ENCODE data around the gene KCTD15. TPM values are rescaled to one million over a fixed set of nuclear protein-coding genes. Genes with fewer than 3 reads are reported as not detected.

The KCTD15 gene, protein sequence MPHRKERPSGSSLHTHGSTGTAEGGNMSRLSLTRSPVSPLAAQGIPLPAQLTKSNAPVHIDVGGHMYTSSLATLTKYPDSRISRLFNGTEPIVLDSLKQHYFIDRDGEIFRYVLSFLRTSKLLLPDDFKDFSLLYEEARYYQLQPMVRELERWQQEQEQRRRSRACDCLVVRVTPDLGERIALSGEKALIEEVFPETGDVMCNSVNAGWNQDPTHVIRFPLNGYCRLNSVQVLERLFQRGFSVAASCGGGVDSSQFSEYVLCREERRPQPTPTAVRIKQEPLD
- 45.7 and 69.3 TPM in 2 replicates for total RNA-seq (2014; rRNA removed; shearing (Covaris generic))

- DNase-seq (ENCODE audit: low spot score) = no peak
These were observed at the start of gene KCTD15 for GRCh38 chr19:33796164-33796875. KCTD15 (plus strand) TSS chr19:33796870; CDS start chr19:33800455, 3,585 bp downstream.

DNA sequence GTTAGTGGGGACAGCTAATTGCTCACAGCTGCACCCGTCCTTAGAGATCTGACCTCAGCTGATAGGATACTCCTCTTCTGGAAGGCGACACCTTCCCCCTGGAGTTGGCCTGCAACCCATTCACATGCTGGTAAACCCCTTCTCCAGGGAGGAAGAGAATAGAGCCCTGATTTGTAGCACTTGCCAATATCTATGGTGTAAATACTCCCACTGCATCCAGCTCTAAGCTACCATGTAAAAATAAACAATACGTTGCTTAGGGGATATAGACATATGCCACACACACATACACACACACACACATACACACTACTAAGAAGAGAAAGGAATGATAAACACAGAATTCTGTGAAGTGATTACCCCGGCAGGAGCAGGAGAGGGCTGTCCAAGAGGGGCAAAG, 49.4 kb upstream of the KCTD15 start:
- DNase-seq (ENCODE audit: low spot score) = no peak

DNA sequence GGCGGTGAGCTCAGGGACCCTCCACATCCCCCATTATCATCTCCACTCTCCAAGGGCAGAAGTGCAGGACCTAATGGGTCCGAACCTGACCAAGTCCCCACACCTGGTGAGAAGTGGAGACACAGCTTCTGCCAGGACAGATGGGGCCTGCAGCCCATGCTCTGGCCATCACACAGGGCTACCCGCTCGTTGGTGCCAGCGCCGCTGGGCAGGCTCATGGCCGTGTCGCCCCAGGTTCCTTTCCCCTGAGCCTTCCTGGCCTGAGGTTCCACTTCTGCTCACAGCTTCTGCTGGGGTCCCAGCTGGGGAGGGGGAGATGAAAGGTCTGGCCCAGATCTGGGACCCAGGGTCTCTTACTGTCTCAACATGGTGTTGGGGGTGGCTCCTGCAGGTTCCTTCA, 48.4 kb upstream of the KCTD15 start:
- DNase-seq (ENCODE audit: low spot score) = no peak

- DNase-seq (ENCODE audit: low spot score) = no peak
These were observed 47.7 kb upstream of the KCTD15 start for GRCh38 chr19:33749016-33749415.

- no peak for DNase-seq (ENCODE audit: low spot score)
These were observed 47.0 kb upstream of the KCTD15 start for GRCh38 chr19:33749619-33750175.

DNA sequence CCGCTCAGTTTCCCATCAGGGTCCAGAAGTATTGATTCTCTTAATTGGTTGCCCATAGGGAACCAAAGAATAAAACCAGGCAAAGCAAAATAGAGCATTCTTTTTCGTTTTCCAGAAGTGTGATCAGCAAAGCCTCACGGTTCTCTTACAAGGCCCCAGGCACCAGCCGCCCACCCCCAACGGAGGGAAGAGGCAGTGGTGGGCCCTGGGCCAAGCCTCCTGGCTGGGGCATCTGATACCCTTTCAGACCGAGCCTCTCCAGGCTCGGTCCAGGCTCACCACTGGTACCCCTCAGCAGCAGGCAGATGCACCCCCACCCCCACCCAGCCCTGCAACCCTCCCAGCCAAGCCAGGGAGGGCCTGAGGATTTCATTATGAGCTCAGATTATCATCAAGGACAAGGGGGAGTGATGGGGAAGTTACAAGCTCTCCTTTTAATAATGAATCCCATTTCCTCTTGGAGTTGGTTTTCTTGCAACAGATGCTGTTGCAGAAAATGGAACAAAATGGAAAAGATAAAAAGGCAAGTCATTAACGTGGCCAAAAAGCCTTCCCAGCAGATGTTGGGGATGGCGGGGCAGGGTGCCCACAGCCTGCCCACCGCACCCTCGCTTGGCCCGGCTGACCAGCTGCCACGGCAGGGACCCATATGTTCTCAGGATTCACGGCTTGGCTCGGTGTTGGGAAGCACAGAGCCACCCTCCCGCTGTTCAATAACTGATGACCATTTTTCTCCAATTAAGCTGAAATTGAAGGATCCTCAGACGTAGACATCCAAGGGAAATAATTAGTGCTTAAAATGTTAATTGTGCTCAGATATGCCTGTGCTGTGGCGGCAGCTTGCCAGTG, 45.9 kb upstream of the KCTD15 start:
- DNase-seq (ENCODE audit: low spot score) = no peak

DNA sequence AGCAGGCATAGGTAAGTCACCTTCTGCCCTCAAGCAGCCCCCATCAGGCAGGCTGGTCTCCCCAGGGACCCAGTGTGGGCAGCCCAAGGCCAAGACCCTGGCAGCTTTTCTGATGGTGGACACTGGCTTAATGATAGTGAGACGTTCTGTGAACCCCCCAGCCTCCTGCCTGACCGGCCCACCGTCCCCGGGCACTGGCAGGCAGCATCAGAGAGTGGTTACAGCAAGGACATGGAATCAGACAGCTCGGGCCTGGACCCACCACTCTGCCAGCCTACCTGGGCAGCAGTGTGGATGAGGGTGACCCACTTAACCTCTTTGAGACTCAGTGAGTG, 45.3 kb upstream of the KCTD15 start:
- DNase-seq (ENCODE audit: low spot score) = no peak

DNA sequence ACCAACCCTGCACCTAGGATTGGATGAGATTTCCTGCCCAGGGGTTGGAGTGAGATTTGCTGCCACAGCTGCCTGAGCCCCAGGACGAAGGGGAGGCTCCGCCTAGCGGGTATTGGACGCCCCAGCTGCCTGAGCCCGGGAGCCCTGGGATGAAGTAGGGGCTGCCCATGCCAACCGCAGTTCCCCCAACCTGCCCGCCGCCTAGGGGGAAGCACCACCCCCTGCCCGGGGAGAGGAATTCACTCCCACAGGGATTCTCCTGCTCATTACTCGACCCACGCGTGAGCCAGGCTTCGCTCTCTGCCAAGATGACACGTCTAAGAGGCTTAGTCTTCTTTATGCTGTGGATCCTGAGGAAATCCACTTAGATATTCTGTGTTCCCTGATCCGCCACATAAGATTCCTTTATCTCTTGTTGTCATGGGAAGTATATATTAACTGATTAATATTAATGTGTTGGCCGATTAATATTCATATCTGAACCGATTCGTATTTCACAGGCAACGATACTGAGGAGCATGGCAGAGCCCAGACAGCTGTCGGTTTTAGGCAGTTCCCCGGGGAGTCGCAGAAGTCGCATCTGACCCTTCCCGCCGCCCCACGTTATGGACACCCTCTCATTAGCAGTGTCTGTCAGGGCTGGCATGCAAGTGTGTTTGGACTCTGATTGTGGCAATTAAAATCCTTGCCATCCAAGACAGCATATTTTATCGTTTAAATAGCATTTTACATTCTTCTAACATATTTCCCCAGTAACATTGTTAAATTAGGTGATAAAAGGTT, 44.5 kb upstream of the KCTD15 start:
- DNase-seq (ENCODE audit: low spot score) = no peak

DNA sequence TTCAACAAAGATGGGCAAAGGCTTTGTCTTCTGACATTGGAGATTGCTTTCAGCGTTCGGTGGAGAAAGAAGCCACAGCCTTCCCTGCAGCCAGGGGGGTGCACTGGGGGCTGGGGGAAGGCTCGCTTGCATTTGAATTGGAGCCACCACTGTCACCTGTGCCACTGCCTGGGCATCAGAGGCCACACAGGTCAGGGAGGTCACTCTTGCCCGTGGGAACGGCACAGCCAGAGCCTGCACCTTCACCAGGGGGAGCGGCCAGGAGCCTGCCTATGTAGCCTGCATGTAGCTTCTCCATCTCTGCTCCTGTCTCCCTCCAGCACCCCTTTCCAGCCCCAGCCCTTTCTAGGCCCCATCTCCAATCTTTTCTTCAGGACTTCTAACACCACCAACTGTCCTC, 43.7 kb upstream of the KCTD15 start:
- DNase-seq (ENCODE audit: low spot score) = no peak

DNA sequence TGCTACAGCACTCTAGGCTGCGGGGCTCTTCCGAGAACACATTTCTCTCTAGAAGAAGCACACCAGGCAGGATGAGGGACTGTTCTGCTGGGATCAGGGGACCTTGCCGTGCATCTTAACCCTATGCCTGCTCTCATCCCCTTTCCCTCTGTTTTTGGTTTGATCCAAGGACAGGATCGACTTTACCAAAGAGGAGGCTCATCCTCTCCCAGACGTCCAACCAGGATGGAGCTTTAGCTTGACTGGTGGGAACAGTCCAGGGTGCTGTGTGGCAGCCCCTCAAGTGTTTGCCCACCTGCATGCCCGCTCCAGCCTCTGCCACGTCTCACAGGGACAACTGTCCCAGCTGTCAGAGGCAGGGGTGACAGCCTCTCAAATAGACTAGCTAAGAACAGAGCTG, 42.3 kb upstream of the KCTD15 start:
- DNase-seq (ENCODE audit: low spot score) = no peak

- no peak for DNase-seq (ENCODE audit: low spot score)
These were observed 41.3 kb upstream of the KCTD15 start for GRCh38 chr19:33755099-33756035.

DNA sequence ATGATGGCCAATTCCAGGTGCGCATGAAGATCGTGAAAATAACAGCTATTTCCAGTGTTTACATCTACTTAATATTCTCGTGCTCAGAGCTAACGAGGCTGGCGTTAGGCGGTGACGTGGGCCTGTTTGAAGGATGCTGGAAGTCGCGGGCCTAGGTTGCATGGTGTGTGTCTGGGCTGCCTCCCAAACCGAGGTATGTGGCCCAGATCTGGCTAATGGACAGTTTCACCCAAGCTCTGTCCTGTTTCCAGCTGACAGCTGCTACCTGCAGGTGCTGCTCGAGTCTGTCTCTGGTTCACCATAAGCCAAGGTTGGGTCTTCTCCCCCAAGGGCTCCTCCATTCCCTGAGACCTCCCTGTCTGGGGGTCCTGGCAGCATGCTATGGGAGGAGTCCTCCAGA, 40.5 kb upstream of the KCTD15 start:
- no peak for DNase-seq (ENCODE audit: low spot score)

DNA sequence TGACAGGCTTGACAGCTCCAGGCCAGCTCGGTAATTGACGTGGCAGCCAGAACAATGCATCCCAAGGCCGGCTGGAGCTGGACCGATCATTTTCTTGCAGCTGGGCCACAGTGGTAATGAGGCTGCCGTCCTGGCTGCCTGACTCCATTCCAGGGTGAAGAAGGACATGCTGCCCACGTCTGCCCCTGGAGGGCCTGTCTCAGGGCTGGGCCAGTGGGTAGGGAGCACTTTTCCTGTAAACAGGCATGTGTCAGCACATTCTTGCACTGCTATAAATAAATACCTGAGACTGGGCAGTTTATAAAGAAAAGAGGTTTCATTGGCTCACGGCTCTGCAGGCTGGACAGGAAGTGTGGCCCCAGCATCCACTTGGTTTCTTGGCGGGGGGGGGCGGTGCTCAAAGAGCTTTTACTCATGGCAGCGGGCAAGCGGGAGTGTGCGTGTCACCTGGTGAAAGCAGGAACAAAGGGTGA, 38.1 kb upstream of the KCTD15 start:
- DNase-seq (ENCODE audit: low spot score) = peak; percentile 97

GRCh38 chr19:33759356-33759755, 37.3 kb upstream of the KCTD15 start:
- no peak for DNase-seq (ENCODE audit: low spot score)

- DNase-seq (ENCODE audit: low spot score) = no peak
These were observed 32.9 kb upstream of the KCTD15 start for GRCh38 chr19:33763633-33764371.

DNA sequence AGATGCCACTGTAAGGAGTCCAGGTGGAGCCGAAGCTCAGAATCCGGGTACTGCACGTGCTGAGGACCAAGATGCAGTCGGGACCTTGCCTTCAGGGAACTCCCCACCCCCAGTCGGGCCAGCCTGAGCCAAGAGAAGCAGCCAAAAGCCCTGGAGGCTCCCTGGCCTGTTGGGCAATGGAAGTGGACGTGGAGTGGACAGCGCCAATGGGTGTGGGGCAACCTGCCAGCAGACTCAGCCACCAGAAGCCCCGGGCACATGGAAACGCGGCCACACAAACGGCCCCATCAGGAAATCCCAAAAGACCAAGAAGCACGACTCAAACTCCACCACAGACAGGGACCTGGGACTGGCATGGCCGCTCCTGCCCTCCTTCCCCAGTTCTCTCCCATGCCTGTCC, 30.0 kb upstream of the KCTD15 start:
- DNase-seq (ENCODE audit: low spot score) = no peak

DNA sequence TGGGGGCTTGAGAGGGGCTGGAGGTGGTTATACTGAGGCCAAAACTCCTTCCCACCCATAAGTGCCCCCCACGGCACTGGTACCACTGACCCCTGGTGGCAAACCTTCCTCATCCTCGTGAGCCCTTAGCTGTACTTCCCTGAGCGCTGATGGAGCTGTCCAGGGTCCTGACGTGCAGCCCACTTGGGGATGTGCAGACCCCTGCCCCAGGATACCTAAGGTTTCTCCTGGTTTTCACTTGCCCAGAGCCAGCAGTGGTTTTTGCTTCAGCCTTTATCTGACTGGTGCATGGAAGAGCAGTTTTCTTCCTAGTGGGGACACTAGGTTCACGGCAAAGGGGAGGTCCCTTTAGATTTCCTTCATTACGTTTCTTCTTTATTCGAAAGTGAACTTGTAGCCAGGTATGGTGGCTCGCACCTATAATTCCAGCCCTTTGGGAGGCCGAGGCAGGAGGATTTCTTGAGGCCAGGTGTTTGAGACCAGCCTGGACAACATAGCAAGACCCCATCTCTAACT, 28.7 kb upstream of the KCTD15 start:
- no peak for DNase-seq (ENCODE audit: low spot score)

DNA sequence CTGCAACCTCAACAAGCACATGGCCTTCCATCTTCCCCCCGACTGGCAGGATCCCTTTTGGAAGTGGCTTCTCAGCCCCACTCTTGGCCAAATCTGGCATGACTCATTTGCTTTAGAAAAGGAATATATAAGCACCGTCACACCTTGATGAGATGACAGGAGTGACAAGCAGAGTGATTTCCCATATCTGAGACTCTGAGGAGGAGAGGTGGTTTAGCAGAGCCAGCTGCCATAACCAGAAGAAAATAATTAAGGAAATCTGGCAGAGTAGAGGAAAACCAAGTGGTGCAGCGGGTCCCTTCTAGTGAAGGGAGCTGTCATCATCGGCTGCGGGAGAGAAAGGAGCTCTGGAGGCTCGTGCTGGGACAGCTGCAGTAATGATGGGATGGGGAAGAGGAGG, 27.5 kb upstream of the KCTD15 start:
- DNase-seq (ENCODE audit: low spot score) = no peak

DNA sequence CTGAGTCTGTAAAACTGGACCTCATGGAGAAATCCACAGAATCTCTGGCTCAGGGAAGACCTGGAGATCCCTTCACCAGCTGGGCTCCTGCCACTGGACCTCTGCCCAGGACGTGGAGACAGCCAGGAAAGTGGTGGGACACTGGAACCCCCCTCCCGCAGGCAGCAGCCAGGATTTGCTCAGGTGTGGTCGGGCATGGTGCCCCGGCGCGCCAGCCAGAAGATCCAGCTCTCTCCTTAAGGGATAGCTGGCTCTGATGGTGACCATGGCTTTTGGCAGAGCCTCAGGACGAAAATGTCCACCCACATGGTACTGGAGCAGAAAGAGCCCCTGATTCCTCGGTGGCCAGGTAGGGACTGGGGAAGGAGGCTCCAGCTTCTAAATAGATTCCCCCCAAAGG, 26.6 kb upstream of the KCTD15 start:
- no peak for DNase-seq (ENCODE audit: low spot score)
